Measurements from ENCODE around the gene HOMER3.

The HOMER3 gene

DNA sequence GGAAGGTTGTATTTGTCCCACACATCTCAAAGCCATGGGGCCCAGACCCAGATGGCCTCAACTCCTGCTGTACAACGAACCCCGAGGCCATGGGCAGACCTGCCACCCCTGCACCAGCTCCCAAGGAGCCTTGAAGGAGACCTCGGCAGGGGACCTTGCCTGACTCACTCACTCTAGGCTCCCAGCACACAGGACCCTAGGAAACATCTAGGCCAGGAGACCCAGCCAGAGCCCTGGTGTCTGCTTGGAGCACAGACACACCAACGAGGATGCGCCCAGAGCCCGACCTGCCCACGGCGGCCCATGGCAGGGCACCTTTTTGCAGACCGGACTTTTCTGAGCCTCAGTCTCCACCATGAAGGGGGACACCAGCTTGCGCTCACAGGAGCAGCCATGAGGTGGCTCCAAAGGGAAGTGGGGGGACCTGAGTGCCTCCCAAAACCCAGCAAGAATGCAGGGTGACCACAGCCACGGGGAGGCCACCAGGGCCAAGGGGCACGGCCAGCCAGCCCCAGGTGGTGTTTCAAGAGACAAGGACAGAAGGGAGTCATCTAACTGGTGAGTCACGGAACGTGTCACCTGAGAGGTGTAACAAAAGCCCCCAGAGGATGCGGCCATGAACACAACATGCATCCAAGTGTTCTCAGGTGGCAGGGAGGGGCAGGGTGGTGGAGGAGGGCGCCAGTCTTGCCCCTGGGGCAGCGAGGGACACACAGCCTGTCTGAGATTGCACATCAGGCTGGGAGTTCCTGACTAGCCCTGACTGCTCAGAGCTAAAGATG, 40.1 kb downstream of the HOMER3 start:
- DNase-seq (ENCODE audit: low read depth), result no peak

DNA sequence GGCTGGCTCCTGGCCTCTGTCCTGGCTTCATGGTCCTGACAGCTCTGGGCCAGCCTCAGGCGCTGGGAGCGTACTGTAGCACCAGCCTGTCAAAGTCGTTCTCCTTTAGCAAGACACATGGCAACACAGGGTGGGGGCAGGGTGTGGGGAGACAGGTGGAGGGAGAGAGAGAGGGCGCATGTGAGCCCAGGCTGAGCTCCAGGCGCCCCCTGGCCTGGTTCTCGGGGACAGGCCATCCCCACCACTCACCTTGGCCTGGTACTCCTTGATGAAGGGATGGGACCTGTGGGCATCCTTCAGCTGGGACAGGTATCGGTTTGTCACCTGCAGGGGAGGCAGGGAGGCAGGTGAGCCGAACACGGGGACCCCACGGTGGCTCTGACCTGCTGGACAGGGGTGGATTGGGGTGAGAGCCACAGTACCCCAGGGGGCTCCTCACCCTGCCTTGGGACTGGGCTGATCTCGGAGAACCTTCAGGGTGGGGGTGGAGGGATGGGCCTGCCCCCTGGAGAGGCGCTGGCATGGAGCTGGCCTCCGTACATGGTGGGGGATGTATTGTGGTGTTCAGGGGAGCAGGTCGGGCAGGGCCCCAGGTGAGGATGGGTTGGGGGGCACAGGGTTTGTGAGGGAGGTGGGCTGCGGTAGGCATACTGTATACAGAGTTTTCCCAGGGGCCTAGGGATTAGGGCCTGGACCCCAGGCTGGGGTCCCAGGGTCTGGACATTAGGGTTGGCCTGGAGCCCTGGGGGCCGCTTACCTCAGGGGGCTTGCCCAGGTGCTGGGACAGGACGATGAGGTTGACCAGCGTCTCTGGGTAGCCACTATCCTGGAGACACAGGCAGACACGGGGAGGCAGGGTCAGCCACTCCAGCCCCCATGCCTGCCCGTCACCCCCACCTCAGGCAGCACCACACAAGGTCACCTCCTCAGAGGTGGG, 41.1 kb downstream of the HOMER3 start:
- no peak for DNase-seq (ENCODE audit: low read depth)

DNA sequence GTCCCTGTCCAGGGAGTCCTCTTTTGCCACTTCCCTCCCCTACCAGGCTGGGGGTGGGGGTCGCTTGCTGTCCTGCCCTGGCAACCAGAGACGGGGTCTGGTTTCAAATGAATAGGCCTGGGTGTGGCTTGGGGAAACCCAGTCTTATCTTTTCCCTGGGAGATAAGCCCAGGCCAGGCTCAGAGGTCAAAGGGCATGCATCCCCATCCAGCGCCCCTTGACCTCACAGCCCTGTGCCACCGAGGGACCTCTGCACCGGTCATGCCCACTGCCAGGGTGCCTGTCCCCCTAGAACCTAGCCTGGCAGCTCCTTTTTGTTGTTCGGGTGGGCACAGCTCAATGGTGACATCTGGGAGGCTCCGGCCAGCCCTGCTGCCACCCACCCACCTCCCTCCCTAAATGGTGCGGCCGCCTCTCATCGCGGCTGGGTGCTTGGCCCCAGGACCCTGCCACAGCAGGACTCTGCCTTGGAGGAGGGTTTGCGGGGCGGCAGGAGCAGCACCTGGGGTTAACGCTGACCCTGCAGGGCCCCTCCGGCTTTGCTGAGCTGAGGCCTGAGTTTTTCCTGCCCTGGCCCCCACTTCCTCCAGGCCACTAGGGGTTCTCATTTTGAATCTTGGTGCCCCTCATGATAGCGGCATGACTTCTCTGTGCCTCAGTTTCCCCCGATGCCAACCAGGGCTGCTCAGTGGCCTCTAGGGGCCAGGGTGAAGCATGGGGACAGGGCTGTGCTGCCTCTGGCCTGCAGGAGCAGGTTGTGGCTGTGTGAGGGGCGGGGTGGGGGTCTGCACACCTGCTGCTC, 42.2 kb downstream of the HOMER3 start:
- DNase-seq (ENCODE audit: low read depth), result no peak

DNA sequence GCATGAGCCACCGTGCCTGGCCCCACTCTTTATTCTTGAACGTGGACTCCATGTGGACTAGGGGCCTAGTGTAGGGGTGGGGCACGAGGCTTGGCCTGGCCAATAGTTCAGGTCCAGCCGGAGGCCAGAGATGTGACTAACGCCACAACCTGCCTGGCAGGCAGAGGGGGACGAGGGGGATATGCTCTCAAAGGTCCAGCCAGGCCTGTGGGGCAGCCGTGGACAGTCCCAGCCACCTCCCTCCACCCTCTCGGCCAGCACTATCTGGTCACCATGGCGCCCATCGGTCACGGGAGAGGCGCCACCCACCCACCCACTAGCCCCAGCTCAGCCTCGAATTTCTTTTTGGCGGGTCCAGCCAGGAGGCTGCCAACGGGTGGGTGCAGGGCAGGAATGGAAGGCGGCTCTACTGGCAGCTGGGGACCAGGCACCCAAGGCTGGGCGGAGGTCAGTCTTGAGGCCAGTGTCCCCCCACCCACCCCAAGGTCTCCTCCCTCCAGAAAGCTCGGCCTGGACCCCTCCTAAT, 42.9 kb downstream of the HOMER3 start:
- no peak for DNase-seq (ENCODE audit: low read depth)

DNA sequence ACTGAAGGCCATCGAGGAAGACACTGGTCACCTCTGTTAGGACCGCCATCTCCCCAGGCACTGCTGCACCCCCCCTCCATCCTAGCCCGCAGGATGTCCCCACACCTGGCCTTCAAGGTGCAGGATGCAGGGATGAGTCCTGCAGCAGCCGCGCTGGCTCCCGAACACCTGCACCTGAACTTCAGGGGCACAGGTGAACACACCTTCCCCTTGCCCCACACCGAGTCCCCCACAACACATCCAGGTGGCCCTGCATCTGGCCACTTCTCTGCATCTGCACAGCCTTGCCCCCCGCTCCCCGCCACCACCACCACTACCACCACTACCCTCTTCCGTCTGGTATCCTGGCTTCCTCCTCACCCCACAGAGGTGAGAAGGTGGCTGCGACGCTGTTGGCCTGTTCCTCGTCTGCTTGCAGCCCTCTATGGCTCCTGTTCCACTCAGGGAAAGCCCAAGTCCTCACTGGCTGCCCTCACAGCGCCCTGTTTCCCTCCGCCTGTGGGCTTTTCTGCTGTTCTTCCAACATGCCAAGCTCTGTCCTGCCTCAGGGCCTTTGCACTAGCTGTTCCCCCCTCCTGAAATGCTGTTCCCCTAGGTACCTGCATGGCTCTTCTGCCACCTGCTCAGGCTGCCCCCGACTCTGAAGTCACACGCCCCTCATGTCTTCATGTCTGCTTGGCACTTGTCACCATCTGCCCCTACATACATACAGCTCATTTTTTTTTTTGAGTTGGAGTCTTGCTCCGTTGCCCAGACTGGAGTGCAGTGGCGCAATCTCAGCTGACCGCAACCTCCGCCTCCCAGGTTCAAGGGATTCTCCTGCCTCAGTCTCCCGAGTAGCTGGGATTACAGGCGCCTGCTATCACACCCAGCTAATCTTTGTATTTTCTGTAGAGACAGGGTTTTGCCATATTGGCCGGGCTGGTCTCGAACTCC, 43.7 kb downstream of the HOMER3 start:
- DNase-seq (ENCODE audit: low read depth), result no peak

DNA sequence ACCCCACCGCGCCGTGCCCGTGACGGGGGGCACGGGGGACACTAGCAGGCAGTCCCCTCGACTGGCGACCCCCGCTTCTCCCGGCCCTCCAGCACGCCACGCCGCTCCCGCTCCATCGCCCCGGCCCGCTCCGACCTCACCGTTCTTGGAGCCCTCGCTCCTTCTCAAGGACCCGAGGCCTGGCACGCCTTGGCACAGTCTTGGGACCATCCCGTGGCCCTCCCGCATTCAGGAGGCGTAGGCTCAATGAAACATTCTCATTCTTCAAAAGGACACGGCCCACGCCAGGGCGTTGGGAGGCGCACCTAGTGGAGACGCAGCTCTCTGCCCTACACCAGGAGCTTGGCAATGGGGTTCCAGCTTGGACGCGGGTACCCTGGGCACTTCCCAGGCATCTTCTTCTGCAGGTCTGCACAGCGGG, 44.6 kb downstream of the HOMER3 start:
- no peak for DNase-seq (ENCODE audit: low read depth)

DNA sequence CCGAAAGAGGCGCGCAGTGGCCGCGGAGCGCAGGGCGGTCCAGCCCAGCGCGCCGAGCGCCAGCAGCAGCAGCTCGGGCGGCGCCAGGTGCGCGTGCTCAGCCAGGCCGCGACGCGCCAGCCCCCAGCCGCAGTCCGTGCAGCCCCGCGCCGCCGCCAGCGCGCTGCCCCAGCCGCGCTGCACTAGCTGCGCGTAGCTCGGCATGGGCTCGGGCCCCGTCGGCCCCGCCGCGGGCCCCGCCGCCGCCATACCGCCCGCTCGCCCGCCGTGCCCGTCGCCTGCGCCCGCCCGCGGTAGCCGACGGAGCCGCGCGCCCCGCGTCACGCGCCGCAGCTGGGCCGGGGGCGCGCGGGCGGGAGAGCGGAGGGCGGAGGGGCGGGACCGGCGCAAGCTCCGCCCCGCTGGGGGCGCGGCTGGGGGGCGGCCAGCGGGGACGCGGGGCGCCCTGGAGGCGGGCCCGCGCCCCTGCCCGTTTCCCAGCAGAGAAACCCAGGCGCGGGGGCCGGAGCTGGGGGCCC, 45.1 kb downstream of the HOMER3 start, which contains the start of gene CERS1:
CERS1 (minus strand) TSS at position 335 of the 518 bp plus-strand sequence; CDS start at position 249, 86 bp downstream.
- no peak for DNase-seq (ENCODE audit: low read depth)

DNA sequence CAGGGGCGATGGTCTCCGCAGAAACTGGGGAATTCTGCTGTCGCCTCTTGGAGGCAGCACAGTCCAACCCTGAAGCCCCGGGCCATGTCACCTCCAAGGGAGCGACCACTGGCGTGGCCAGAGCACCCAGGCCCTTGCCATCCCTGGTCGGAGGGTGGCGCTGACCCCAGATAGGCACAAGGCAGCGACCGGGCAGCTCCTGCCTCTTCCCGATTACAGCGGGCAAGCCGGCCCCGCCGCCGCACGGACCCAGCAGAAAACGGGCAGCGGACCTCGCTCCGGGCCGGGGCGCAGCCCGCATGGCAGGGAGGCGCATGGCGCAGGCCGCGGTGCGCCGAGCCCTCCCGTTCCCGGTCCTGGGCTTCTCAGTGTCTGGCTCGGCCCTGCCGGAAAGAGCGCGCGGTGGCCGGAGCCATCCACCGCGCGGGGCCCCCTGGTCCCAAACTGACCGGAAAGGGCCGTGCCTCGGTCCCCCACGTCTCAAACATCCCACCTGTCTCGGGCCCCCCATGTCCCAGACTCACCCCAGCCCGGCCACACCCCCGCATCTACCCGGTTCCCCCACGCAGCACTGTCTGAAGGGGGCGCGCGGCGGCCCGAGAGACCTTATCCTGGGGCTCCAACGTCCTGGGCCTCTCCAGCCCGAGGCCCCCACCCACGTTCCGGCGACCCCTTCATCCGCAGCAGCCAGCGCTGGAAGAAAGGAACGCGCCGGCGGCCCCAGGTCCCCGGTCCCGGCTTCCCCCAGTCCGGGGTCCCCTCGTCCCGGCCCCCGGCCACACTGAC, 45.8 kb downstream of the HOMER3 start:
- no peak for DNase-seq (ENCODE audit: low read depth)

DNA sequence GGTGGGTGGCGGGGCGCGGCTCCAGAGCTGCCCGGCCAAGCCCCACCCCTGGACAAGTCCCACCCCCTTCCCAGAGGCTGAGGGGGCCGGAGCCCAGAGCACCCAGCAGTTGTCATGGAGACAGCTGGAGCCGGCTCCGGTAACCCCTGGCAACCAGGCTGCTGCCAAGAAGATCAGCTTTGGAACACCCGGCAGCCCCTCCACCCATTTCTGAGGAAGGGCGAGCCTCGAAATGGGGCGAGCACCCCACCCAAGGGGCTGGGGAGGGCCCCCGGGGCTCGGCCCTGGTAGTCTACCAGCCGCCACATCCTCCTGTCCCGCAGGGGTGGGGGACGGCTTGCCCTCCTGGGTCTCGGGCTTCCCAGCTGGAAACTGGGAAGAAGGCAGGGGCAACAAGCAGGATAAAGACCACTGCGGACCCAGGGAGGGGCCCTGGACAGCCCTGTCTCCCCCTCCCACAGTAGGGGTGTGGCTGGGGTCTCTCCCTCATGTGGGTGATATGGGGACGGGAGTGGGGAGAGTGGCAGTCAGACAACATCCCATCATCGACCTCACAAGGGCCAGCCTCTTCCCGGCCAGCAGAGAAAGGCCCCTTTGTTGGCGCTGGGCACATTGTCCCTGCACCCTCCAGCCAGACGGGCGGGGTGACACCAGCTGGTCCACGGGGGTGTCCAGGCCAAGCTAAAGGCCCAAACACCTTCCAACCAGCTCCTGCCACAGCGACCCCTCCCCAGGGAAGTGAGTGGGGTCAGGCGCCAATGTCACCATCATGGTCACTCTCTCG, 46.6 kb downstream of the HOMER3 start:
- DNase-seq (ENCODE audit: low read depth), result no peak

DNA sequence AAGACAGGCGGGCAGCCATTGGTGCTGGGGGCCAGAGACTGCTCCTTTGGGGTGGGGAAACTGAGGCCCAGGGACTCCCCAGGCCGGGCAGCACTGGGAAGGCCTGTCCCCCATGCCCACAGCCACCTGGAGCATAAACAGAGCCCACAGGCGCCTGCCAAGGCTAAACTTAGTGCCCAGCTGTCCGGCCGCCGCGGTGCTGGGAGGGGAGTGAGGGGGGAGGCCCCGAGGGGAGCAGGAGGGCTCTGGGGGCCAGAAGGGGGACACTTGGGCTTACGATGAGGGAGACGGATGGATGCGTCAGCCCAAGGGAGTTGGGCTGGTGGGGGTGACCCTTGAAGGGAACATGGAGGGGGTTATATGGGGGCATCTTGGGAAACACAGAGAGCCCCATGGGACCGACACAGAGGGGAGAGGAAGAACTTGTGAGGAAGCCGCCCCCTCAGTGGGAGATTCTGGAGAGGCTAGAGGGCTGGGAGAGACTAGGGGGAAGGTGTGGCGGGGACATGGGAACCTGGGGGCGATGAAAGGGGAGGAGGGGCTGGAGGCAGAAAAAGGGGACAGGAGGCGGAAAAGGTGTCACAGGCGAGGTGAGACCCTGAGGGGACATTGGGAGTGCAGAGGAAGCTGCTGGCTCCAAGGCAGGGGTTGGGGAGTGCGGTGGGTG, 47.3 kb downstream of the HOMER3 start:
- no peak for DNase-seq (ENCODE audit: low read depth)

DNA sequence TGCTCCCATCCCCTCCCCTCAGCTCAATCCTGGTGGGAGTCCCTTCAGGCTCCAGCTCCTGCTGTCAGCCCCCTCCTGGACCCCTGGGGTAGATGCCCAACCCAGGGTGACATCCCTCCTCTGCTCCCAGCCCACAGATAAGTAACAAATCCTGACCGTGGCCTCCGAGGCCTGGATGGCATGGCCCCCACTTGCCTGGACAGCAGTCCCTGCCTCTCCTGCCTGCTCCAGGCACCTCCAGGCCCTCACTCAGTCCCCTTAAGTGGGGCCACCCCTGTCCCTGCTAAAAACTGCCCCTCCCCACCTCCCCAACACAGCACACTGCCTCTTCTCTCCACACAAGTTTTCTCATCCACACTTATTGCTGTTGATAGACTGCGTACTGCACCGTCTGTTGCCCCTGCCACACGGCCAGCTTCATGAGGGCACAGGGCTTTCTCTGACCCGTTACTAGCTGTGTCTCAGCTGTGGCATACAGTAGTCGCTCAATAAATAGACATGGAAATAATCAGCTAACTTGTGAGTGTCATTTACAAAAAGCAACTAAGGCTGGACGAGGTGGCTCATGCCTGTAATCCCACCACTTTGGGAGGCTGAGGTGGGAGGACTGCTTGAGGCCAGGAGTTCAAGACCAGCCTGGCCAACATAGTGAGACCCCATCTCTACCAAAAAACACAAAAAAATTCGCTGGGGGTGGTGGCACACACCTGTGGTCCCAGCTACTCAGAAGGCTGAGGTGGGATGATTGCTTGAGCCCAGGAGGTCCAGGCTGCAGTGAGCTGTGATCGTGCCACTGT, 50.9 kb downstream of the HOMER3 start:
- DNase-seq (ENCODE audit: low read depth), result no peak

DNA sequence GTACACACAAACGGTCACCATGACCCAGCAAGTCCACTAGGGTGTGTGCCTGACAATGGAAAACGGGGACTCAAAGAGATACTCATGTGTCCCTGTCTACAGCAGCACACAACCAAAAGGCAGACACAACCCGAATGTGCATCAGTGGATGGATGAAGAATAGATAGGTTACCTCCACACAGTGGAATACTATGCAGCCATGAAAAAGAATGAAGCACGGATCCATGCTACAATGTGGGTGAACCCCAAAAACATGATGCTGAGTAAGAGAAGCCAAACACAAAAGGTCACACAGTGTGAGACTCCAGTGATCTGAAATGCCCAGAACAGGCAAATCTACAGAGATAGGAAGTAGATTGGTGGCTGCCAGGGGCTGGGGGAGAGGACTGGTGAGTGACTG, 54.0 kb downstream of the HOMER3 start:
- DNase-seq (ENCODE audit: low read depth), result no peak

DNA sequence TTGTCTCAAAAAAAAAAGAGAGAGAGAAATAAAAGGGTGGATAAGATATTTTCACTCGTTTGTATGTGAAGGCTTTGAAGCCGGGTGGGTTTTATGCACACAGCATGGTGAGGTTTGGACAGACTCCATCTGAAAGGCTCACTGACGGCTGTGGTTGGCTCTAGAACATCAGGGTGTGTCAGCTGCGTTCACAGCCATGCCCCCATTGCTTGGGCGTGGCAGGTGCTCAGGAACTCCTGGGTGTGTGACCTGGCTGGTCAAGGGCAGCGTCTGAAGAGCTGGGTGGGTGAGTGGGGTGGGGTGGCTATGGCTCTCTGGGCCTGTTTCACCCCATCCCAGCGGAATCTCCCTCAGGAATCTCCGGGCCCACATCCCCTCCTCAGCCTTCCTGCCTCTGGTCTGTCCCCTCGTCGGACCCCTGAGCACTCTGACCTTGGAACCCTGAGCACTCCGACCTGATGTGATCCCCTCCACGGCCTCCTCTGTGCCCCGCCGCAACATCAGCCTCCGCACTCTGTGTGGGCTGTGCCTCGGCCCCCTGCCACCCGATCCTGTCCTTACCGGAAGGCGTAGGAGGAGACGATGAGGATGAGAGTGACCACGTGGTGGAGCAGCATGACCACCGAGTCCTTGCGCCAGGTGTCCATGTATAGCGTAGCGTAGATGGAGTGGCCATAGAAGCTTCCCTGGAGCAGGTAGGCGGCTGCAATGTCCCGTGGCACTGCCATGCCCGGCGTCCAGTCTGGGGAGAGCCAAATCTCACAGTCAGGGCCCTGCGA, 57.3 kb downstream of the HOMER3 start:
- no peak for DNase-seq (ENCODE audit: low read depth)

DNA sequence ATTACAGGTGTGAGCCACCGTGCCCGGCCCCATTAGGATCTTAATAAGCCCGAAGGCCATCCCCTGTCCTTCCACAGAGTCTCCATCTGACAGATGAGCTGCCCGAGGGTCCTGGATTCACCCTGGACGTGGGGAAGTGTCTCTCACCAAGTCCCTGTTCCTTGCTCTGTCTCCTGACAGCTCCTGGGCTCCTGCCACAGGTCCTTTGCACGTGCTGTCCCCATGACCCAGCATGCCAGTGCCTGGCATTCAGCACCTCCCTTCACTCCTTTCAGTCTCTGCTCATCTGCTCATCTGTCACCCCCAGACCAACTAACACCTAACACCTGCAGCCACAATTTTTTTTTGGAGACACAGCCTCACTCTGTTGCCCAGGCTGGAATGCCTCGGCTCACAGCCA, 59.5 kb downstream of the HOMER3 start:
- no peak for DNase-seq (ENCODE audit: low read depth)

DNA sequence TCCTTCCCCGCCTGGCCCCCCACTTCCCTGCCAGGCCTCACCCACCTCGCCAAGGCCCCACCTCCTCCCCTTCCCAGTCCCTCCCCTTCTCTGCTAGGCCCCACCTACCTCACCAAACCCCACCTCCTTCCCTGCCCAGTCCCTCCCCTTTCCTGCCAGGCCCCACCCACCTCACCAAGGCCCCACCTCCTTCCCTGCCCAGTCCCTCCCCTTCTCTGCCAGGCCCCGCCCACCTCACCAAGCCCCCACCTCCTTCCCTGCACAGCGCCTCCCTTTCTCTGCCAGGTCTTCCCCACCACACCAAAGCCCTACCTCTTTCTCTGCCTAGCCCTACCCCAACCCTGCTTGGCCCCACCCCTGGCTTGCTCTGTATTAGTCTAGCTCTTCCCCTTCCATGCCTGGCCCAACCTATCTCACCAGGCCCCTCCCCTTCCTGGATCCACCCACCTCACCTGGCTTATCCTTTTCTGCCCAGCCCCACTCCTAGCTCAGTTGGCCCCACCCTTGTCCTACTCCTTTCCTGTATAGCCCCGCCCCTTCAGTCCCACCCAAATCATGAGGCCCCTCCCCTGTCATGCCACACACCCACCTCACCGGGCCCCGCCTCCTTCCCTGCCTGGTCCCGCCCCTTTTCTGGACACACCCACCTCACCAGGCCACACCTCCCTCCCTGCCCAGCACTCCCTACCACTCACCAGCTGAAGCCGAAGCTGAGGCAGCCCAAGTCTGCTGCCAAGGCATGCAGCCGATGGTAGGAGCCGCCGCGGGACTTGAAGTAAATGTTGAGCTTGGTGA, 61.2 kb downstream of the HOMER3 start:
- no peak for DNase-seq (ENCODE audit: low read depth)
